Inferior parietal cortex (tissue), 1 donor: ENCODE results near the gene STK33.
A peak's percentile ranks its signal among the peaks of the same experiment; 100 is the strongest.

Experiments
- DNase-seq: peaks from one replicate; pipeline ENCODE4 v3.0.0-alpha.2; 2016; ENCODE audit errors: extremely low spot score

Gene STK33

DNA sequence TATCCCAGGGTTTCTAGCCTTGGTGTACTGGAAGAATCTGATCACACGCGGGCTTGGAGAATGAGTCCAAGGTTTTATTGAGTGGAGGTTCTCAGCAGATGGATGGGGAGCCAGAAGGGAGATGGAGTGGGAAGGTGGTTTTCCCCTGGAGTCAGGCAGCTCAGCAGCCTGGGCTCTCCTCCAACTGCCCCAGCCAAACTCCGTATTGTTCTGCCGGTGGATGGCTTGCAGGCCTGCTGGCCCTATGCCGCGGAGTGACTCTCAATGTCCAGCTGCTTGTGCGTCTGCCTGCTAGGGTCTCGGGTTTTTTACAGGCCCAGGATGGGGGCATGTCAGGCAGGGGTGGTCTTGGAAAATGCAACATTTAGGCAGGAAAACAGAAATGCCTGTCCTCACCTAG lies 168.0 kb downstream of the STK33 start:
- no peak for DNase-seq

DNA sequence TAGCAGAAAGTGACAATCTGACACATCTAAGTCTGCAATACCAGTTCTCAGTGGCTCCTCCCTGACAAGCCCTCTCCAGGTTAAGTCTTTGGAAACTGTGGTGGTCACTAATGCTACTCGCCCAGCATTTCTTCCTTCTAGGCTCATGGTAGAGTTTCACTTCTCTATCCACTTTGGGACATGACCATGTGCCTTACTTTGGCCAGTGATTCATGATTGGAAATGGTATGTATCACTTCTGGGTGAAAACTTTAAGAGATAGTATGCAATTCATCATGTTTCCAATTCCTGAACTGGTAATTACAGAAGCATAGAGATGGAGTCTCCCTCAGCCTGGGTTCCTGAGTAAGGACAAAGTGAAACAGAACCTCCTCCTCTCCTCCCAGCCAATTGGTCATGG lies 178.8 kb downstream of the STK33 start:
- DNase-seq: no peak

DNA sequence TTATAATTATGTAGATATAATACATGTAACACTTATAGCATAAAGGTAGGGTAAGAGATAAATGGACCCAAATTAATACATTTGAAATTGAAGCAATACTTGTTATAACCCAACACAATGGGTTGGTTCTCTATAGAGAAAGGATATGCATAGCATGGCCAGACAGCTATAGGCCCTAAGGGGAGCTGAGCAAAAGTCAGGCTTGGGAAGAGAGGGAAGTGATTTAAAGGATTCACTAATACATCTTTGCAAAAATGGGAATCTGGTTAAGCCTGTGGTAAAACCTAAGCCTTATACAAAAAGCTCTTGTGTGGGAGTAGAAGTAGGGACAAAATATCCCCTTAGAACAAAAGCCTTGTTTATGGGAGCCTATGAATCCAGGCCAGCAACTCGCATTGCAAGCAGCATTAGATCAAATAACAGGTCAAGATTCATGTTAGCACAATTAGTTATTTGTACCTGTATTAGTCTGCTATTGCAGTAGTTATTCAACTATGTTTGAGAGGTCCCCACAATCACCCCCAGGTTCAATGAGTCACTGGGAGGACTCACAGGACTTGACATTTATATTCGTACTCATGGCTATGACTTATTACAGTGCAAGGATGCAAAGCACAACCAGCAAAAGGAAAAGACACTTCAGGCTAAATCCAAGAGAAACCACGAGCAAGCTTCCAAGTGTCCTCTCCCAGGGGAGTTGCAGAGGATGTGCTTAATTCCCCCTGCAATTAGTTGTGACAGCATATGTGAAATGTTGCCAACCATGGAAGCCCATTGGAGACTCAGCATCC lies 185.7 kb downstream of the STK33 start:
- DNase-seq: peak; percentile 21

DNA sequence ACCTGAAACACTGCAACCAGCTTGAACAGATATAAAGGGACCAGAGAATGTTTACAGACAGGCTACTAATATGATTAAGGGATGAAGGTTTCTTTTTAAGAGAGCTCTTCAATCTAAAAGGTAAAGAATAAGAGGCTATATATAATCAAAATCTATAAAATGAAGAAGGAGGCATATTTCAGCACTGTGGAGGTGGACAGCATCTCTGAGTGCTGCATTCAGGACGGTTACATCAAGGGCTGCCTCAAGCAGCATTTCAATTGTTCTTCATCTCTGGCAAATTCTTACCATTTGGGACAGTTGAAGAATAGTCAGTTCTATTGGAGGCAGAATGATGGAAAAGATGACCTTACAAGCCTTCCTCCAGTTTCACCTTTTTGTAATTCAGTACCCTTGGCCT lies 190.7 kb downstream of the STK33 start:
- no peak for DNase-seq

DNA sequence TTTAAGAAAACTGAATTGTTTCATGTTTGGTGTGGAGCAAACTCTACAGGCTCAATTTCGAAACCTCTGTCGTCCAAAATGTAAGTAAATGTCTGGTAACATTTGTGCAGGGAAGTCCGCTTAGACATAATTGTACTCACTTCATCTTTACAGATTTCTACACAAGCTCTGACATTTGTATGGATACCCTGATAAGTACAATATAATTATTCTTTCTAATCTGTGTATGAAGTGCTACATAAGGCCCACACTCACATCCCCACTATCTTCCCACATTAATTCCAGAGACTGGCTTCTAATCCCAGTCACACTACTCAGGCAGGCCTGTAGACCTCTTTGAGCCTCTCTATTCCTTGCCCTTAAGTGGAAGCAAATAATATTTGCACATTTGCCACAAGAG lies 201.1 kb downstream of the STK33 start:
- DNase-seq: no peak

DNA sequence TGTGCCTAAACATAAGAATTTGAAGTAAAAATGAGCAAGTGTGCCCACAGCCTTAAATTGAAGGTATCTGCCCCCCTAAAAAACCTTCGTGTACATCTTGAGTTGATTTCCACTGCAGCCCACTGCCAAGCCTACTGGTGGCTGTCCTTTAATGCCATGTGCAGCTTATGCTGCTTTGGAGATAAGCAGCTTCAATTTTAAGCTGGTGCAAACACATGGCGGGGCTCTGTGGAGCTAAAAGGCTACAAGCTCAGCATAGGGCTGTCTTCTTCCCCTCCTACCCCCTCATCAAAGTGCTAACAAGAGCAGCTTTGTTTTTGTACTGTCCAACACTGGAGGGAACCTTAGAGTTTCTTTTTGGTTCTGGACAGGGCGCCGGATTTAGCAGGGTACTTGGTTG lies 201.9 kb downstream of the STK33 start:
- no peak for DNase-seq

DNA sequence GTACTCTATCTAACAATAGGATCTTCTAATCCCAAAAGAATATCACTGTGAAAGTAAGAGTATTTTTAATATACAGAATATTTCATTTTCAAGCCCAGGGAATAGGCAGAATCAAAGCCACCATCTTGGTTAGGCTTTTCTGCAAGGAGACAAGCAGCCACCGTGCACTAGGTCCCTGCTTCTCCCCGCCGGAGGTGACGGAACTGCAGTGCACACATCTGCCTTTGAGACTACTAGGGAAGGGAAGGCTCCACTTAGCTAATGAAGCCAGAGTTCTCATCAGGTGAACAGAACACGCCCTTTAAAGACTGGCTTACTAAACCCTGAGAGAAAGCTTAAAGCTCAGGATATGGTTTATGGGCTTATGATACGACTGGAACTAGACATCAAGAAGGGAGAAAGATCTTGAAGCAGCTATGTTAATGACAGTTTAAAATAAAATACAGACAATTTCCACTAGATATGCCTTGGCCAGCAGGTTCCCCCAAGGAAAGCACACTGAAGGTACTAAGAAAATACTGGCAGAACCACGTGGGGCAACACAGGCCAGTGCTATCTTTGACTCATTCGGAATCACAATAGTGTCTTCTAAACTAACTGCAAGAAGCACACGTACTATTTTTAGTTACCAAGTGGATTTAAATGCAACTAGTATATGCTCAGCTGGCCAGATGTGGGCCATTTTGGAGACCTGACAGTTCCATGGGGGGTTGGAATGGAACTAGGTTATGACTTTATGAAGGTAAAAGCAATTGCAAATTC lies 203.0 kb downstream of the STK33 start:
- DNase-seq: no peak

DNA sequence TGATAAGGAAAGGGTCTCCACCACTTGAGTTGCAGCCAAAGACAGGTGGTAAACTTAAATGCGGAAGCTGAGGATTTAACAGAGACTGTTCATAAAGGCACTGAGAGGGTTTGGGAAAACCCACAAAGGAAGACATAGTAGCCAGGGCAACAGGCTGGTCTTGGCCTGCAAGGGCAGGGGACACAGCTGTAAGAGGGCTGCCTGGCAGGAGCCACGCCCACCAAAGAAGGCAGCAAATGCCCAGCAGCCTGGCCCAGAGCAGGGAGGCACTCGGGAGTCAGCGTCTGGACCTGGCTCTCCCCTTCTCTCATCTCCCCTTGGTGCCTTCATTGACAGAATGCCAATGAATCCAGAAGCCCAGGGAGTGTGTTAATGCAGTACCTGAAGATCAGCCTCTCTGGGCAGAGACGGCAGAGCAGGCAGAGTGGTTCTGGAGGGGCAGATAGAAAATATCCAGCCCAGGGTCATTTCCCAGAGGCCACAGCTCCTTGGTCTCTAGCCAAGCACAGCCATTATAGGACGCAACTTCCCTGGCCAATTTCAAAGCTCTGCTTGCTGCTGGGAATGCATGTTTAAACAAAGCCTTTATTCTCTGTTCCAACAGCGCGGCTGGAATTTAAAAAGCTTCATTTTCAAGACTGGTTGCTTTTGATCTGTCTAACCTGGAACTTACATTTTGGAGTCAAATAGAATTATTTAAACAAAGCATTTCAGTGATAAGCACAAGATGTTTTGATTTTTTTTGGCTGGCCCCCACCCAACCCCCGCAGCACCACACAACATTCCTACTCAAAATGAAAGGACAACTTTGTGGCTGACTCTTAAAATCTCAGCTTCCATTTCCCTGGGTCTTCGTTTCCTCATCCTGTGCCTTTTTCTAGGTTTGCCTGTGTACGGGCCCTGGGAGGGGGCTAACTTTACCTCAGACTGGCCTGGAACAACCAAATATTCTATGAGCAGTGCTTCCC lies 204.7 kb downstream of the STK33 start:
- peak; percentile 49 for DNase-seq

DNA sequence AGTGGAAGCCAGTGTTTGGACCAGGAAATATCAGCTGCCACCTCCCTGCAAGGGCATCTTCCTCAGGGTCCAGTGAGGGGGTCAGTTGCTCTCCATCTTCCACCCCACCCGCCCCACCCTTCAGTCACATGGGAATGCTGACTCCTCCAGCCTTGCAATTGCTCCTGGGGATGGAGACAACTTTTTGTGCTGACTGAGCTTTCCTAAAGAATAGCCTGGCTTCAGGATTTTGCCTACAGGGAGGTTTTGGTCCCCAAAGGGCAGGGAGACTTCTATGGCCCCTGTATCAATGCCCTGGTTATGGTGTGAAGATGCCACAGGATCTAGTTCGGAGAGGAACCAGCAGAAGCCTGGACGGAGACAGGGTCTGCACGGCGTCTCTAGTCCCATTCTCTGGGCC lies 206.3 kb downstream of the STK33 start:
- no peak for DNase-seq

DNA sequence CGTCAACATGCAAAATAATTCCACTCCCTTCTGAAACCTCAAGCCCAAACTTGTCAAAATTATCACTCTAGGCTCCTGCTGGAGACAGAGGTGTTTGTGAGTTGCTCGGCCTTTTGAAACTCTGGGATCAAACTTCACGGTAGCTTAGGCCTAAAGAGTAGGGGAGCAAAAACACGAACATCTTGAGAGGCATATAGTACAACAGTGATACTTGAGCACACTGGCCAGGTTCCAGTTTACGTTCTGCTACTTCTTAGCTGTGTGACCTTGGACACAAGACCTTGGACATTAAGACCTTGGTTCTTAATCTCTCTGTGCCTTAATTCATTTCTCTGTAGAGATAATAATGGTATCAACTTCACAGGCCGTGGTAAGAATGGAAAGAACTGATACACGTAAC lies 206.9 kb downstream of the STK33 start:
- DNase-seq: no peak

DNA sequence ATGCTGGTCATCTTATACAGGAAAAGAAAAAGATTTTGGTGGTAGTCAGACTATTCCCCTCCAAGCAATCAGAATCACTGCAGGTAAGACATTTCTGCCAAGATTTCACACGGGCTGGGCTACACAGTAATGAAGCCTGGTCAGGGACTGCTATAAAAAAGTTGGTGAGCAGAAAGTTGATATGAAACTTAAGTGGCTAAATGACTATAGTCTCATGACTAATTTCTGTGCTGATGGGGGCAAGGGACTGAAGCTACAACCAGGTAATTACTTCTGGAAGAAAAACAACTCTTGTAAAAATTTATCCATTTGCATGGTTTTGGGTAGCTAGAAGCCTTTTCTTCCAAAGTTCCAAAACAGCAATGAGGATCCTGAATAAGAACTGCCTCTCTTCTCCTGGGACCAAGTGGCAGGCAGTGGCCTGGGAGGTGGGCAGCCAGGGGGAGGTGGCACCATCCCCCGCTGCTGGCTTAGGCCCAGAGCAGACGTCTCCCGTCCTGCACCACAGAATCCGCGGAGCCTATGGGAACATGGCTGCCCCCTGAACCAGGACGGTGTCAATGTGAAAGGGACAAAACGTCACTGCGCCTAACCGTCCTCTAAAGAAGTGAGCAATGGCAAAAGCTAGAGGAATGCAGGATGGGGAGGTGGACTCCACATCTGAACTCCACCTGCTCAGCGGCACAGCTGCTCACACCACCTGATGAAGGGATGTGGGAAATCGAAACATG lies 207.7 kb downstream of the STK33 start:
- no peak for DNase-seq

DNA sequence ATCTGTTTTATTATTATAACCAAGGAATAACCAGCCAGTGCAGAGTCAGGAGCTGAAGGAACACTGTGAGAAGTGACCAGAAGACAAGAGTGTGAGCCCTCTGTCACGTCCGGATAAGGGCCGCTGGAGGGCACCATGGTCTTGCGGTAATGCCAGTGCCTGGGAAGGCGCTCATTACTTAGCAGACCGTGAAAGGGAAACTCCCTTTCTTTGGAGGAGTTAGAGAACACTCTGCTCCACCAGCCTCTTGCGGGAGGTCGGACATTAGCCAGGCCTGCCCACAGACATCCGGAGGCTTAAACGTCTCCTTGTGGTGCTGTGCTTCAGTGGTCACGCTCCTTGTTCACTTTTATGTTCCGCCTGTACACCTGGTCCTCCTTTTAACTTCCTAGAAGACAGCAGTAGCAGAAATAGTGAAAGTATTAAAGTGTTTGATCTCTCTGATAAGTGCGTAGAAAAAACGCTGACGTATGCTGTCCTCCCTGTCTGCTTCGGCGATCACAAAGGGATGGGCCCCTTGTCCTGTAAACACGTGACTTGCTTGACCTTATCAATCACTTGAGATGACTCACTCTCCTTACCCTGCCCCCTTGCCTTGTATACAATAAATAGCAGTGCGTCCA lies 209.7 kb downstream of the STK33 start:
- DNase-seq: no peak

DNA sequence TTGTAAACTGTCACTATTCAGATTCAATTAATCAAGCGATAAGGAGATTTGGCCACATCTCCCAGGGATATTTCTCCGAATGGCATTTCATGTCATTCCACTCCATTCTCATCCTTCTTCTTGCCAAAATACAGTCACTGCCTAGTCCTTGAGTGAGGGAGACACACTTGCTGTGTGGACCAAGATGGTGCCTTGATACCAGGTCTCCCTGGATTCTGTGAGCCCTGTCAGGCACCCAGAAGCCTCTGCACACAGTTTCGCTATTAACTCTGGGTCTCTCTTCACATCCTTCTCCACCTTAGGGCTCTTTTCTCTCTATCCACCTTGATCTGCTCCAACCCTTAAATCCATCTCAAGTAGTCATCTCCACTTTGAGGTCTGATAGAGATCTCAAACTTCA lies 210.4 kb downstream of the STK33 start:
- DNase-seq: no peak

DNA sequence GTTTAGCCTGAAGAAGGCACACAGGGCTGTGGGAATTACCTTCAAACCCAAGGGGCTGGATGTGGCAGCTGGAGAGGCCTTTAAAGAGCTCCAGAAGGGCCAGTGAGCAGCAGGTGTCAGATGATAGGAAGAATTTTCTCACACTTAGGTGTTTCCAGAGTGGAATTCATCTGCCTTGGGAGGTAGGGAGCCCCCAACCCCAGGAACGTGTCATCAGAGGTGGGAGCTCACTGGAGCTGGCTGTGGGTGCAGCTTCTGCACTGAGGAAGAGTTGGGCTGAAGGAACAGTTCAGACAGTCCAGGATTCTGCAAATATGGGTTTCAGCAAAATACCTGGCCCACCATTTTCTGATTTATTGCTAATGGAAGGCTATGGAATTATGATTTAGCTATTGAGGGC lies 210.8 kb downstream of the STK33 start:
- no peak for DNase-seq

DNA sequence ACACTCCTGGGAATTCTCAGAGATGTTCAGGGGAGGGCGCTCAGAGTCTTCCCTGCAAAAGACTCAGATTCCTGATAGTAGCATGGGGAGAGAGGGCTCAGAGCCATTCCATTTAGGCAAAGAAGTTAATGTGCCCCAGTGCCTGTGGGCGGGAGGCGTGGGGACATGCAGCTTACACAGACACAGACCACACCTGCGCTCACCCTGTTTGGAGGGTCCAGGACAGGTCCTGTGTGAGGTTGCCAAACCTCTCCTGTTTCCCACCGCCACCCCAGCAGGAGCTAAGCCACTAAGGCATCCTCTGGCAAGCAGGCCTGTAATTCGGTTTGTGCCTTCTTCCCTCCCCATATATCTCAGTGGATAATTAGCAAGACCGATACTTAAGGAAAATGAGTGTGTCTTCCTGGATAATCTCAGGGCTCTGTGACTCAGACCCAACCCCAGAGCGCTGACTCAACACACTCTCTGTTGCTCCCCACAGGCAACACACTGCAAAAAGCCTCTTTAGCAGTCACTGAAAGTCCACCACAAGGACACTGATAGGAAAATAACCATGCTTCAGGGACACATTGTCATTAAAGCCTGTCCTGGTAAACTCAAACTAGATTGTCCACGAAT lies 211.5 kb downstream of the STK33 start:
- no peak for DNase-seq

DNA sequence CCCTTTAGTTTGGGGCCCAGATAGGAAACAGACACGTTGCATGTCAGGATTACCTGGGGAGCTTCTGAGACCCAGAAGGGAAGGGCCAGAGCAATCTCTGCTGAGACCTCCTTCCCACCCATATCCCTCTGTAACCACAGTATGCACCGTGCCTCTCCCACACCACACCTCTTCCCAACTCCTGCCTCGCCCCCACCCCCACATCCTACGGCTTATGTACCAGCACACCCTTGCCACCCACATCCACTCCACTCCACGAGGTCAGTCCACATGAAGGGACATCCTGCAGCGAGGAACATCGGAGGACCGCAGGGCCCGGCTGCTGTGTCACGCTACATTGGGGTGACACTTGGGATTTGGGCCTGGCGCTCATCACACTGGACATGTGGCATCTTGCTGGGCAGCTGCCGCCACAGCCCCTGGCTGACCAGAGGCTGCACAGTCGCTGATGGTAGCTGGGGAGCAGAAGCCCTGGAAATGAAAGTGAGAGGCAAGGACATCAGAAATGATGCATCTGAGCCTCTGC lies 212.1 kb downstream of the STK33 start:
- no peak for DNase-seq

DNA sequence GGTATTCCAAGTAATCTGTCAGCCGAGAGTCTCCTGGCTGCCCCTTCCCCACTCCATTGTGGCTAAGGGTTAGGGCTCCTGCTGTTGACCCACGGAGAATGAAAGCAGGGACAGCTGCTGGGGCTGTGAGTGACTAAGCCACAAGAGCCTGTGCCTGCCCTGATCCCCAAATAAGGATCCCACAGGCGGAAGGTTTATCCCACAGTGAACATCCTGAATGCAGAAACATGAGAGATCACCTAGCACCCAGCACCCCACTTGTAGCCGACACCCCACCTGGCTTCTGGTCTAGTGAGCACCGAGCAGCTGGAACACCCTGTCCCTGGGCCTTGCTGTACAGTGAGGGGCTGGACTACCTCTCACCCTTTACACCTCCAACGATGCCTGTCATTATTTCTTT lies 212.7 kb downstream of the STK33 start:
- no peak for DNase-seq

DNA sequence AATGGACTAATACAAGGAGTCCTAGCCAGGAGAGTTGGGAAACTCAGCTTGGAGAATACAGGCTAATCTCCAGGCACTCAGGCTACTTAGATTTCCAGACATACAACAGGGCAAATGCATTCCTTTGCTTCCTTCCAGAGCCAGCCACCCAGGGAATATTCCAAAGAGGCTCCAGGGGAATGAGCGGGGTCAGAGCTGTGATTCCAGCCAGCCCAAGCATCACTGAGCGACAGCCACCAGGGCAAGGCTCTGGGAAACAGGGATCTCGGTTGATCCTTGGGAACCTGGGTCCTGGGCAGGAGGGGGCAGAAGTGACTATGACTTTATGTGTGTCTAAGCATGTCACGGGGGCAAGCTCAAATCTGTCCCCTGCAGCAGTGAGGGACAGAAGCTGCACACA lies 218.1 kb downstream of the STK33 start:
- no peak for DNase-seq

DNA sequence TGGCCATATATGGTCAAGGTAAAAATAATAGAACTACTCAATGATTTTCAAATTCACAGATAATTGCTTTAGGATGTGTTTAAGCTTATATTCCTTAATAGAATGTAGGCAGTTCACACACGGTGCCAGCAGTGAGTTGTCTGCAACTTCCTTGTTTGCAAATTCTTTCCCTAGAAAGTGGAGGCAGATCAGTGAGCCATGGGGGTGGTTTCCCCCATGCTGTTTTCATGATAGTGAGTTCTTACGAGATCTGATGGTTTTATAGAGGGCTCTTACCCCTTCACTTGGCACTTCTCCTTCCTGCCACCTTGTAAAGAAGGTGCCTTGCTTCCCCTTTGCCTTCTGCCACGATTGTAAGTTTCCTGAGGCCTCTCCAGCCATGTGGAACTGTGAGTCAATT lies 218.6 kb downstream of the STK33 start:
- no peak for DNase-seq

DNA sequence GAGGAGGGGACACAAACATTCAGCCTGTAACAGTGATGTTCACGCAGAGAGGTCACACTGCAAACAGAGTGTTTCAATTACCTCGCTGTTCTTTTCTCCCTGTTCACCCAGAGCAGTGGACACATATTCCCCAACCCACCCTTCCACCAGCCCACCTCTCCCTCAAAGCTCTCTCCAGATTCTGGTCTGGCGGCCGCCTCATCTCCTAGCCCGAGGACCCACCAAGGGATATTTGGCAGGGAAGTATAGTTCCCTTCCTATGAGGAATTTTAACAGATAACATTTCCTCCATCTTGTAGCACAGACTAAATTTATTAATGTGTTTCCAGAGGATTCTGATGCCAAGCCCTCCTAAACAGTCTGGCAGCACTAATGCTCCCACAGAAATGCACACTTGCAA lies 219.3 kb downstream of the STK33 start:
- DNase-seq: no peak
